Neural cell (in vitro differentiated cells): ENCODE results near the gene RNF133. TPM values are rescaled to one million over a fixed set of nuclear protein-coding genes. Genes with fewer than 3 reads are reported as not detected.

Experiments used
- H2AFZ ChIP-seq: fragments of 200-600, 300-800 bp; sonication (generic), shearing (Covaris generic); 2 replicates; pipeline ENCODE4 v1.6.0; 2014; ENCODE audit warnings: low read depth, mild to moderate bottlenecking, antibody characterized with exemption, low read length, moderate library complexity
- H3F3A ChIP-seq: fragments of 200-600 bp; shearing (Covaris generic); 2 replicates; pipeline ENCODE4 v1.6.1; 2016; ENCODE audit warnings: mild to moderate bottlenecking, moderate library complexity, mixed read lengths, antibody characterized with exemption, low read length; ENCODE audit not compliant: insufficient read depth, poor library complexity, severe bottlenecking
- H3K27ac ChIP-seq: fragments of 200-600, 300-800 bp; sonication (generic), shearing (Covaris generic); 2 replicates; pipeline ENCODE4 v1.5.1; 2014; ENCODE audit warnings: mild to moderate bottlenecking, low read length, moderate library complexity
- H3K27me3 ChIP-seq: fragments of 300-800, 200-600 bp; sonication (generic), shearing (Covaris generic); 2 replicates; pipeline ENCODE4 v1.6.0; 2014; ENCODE audit warnings: mild to moderate bottlenecking, low read depth, low read length, moderate library complexity; ENCODE audit not compliant: insufficient read depth
- H3K36me3 ChIP-seq: fragments of 300-800, 200-600 bp; sonication (generic), shearing (Covaris generic); 2 replicates; pipeline ENCODE4 v1.5.1; 2014; ENCODE audit warnings: mild to moderate bottlenecking, antibody characterized with exemption, low read length, moderate library complexity; ENCODE audit not compliant: insufficient read depth
- H3K4me2 ChIP-seq: fragments of 300-800, 200-600 bp; sonication (generic), shearing (Covaris generic); 2 replicates; pipeline ENCODE4 v1.6.0; 2014; ENCODE audit warnings: mild to moderate bottlenecking, low read length
- H3K4me3 ChIP-seq: fragments of 300-800, 200-600 bp; sonication (generic), shearing (Covaris generic); 2 replicates; pipeline ENCODE4 v1.5.1; 2014; ENCODE audit warnings: mild to moderate bottlenecking, low read length, moderate library complexity
- H3K79me2 ChIP-seq: fragments of 200-600 bp; shearing (Covaris generic); replicated peaks from 2 replicates; pipeline ENCODE4 v1.6.0; 2014; ENCODE audit warnings: mild to moderate bottlenecking, low read length, moderate library complexity; ENCODE audit not compliant: insufficient read depth
- H3K9ac ChIP-seq: fragments of 300-800, 200-600 bp; sonication (generic), shearing (Covaris generic); 2 replicates; pipeline ENCODE4 v1.6.1; 2016; ENCODE audit warnings: mild to moderate bottlenecking, low read length, mixed read lengths
- H3K9me2 ChIP-seq: fragments of 200-600 bp; shearing (Covaris generic); 2 replicates; pipeline ENCODE4 v1.6.1; 2016; ENCODE audit warnings: mild to moderate bottlenecking, low read length, mixed read lengths; ENCODE audit not compliant: insufficient read depth
- H3K9me3 ChIP-seq: fragments of 200-600, 300-800 bp; sonication (generic), shearing (Covaris generic); 2 replicates; pipeline ENCODE4 v1.6.1; 2016; ENCODE audit warnings: mild to moderate bottlenecking, mixed run types, low read length, moderate library complexity, mixed read lengths
- H4K20me1 ChIP-seq: fragments of 200-600 bp; shearing (Covaris generic); 2 replicates; pipeline ENCODE4 v1.6.1; 2016; ENCODE audit warnings: mild to moderate bottlenecking, mixed run types; ENCODE audit not compliant: insufficient read depth
- CTCF ChIP-seq: fragments of 450-650 bp; IDR thresholded peaks from 2 replicates; pipeline ENCODE4 v1.5.1; 2014; ENCODE audit warnings: antibody characterized with exemption, mild to moderate bottlenecking, moderate library complexity; ENCODE audit not compliant: poor library complexity, severe bottlenecking
- EP300 ChIP-seq: fragments of 450-650 bp; conservative IDR thresholded peaks from 2 replicates; pipeline ENCODE4 v1.6.1; 2014; ENCODE audit warnings: antibody characterized with exemption, mild to moderate bottlenecking, moderate library complexity; ENCODE audit not compliant: poor library complexity, severe bottlenecking
- EZH2 ChIP-seq: fragments of 200-600, 300-800 bp; shearing (Covaris generic), sonication (generic); IDR thresholded peaks from 2 replicates; pipeline ENCODE4 v1.6.1; 2014; ENCODE audit warnings: antibody characterized with exemption, low read length, borderline replicate concordance, mild to moderate bottlenecking; ENCODE audit not compliant: insufficient read depth, poor library complexity, severe bottlenecking
- MXI1 ChIP-seq: fragments of 450-650 bp; conservative IDR thresholded peaks from 2 replicates; pipeline ENCODE4 v1.6.1; 2014; ENCODE audit warnings: antibody characterized with exemption, mild to moderate bottlenecking; ENCODE audit not compliant: poor library complexity, severe bottlenecking
- POLR2AphosphoS5 ChIP-seq: IDR thresholded peaks from 2 replicates; pipeline ENCODE4 v1.6.1; 2012
- RAD21 ChIP-seq: fragments of 450-650 bp; conservative IDR thresholded peaks from 2 replicates; pipeline ENCODE4 v1.6.1; 2014; ENCODE audit warnings: antibody characterized with exemption, mild to moderate bottlenecking, moderate library complexity
- REST ChIP-seq: IDR thresholded peaks from 2 replicates; pipeline ENCODE4 v1.6.1; 2012; ENCODE audit warnings: borderline replicate concordance
- SMC3 ChIP-seq: fragments of 450-650 bp; conservative IDR thresholded peaks from 2 replicates; pipeline ENCODE4 v1.6.1; 2014; ENCODE audit warnings: antibody characterized with exemption, mild to moderate bottlenecking, moderate library complexity; ENCODE audit not compliant: poor library complexity
- TAF1 ChIP-seq: IDR thresholded peaks from 2 replicates; pipeline ENCODE4 v1.6.1; 2012; ENCODE audit warnings: low read depth
- polyA plus RNA-seq: library from polyadenylated mRNA; depleted of rRNA; stranded (reverse); fragments of >200 nt; gene quantifications from 2 replicates; pipeline ENCODE4 v1.2.3, GENCODE V29; 2014

RNF133 gene
- polyA plus RNA-seq, 1 donor from 2014 or later = not detected

DNA sequence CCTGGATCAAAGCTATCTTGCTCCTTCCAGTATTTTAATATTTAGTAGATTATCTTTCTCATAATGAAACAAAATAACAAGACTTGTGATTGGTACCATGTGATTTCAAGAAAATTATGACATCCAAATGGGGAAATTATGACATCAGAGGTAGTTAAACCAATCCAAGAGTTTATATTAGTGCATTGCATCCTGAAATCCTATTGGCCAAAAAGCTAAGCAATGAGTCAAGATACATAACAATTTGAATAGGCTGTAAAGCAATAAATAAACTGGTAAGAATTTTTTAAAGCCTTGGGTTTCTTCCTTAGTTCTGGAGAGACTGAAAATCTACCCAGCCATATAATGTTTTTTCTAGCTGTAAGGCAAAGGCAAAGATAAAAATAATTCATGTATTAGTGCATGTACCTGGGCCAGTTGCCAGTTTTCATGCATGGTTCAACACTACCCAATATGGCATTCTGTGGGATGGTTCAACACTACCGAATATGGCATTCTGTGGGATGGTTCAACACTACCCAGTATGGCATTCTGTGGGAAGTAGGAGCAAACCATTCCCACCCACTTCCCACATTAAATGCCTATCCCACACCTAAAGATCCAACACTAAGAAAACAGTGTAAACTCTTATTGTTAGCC lies 4.1 kb upstream of the RNF133 start, which contains the start of gene RNF148:
Gene RNF148 (minus strand): TSS at position 51 of the 639 bp plus-strand sequence. CDS start 172 bp downstream, outside the sequence.
- H3F3A ChIP-seq = no peaks in the 10 kb centered on the region
- H4K20me1 ChIP-seq = no peaks in the 10 kb centered on the region
- no peak within 1 kb of the TSS for H3K4me3 ChIP-seq
- H3K9ac ChIP-seq = no peak within 1 kb of the TSS
- H3K4me2 ChIP-seq = no peak within 1 kb of the TSS
- no peaks in the 10 kb centered on the region for H3K27me3 ChIP-seq
- H3K36me3 ChIP-seq = no peaks in the 10 kb centered on the region
- no peak within 1 kb of the TSS for H3K27ac ChIP-seq
- no peak within 1 kb of the TSS for H2AFZ ChIP-seq
- H3K79me2 ChIP-seq = no peaks in the 10 kb centered on the region
- TF ChIP-seq SMC3 = no peak
- no peak for TF ChIP-seq EP300
- TF ChIP-seq MXI1 = no peak
- TF ChIP-seq TAF1 = no peak
- TF ChIP-seq RAD21 = no peak
- TF ChIP-seq EZH2 = no peak
- no peak for TF ChIP-seq POLR2AphosphoS5
- no peak for TF ChIP-seq CTCF
- TF ChIP-seq REST = no peak
- no peaks in the 10 kb centered on the region for H3K9me3 ChIP-seq
- H3K9me2 ChIP-seq = no peaks in the 10 kb centered on the region

DNA sequence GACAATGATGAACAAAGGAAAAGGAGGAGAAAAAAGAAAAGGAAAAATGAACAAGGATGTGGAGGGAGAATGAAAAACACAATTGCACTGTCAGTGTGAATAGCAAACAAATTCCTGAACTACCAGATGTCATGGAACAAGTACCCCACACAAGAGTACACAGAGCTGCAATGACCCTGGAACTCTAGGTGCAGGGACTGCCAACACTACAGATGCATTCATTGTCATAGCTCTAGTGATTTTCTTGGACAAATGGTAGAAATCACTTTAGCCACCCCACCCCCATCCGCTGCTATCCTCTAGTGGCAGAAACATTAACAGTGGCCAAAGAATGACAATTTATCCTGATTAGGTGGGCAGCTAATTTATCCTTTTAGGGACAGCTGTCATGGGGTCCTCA lies 3.1 kb downstream of the RNF133 start:
- Histone ChIP-seq H3K9me2 (no peaks in the 10 kb centered on the region), H2AFZ (no peak overlapping the region), H3K9ac (no peak overlapping the region), H3K36me3 (no peaks in the 10 kb centered on the region), H3K9me3 (no peaks in the 10 kb centered on the region), H3K79me2 (no peaks in the 10 kb centered on the region), H3K4me3 (no peak overlapping the region), H3K27me3 (no peaks in the 10 kb centered on the region), H3F3A (no peaks in the 10 kb centered on the region), H3K27ac (no peak overlapping the region), H3K4me2 (no peak overlapping the region), H4K20me1 (no peaks in the 10 kb centered on the region)
- TF ChIP-seq MXI1 = no peak
